Esophagus muscularis mucosa (tissue), 2 donors: ENCODE data around the gene COL27A1.

ENCODE experiments used
- POLR2A ChIP-seq: fragments of 450-650 bp; IDR thresholded peaks from one replicate; pipeline ENCODE4 v1.6.1; 2017; ENCODE audit warnings: antibody characterized with exemption, moderate library complexity, mild to moderate bottlenecking, low read depth
- POLR2AphosphoS5 ChIP-seq, 2 donors: sonication (generic); formaldehyde crosslinking; IDR thresholded peaks; one replicate each; pipeline ENCODE4 v1.6.1; 2017; ENCODE audit warnings: antibody characterized with exemption in 2 of 2

DNA sequence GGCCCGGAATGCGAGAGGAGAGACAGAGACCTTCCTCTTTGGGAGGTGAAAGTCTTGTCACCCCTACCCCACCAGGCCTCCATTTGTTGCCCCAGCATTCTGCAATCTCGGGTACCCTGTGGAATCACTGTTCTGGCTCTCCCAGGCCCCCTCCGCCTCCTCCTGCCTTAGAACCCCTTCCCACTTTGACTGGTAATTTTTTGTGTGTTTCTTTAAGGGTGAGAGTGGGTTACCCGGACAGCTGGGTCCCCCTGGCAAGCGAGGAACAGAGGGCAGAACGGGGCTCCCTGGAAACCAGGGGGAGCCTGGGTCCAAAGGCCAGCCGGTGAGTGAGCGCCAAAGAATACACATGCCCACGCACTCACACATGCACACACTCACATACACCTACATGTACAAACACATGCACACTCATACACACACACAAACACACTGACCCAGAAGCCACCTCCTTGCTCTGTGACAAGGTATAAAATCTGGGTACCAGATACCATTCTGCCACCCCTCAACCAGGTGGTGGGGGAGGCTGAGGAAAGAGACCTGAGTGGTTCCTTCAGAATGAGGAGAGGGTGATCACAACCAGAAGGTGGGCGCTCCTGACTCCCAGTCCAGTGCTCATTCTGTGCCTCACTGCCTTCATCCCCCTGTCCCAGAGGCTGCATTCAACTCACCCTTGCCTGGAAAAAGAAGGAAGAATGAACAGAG is 136.7 kb downstream of the COL27A1 start:
- TF ChIP-seq POLR2AphosphoS5 (IDR thresholded peaks at IDR 0.05) (no peak), POLR2A (no peak)
